GM12875 (cell line): ENCODE measurements around the gene NDUFB11.
A peak's percentile ranks its signal among the peaks of the same experiment; 100 is the strongest.

Experiments
- H3K4me3 ChIP-seq: one replicate; pipeline ENCODE4 v1.5.1; 2011; ENCODE audit warnings: low read depth, low read length, control low read depth
- TF ChIP-seq, protein P1 (sequence below): IDR thresholded peaks from 2 replicates; pipeline ENCODE4 v1.5.1; 2011; ENCODE audit warnings: low read depth, mild to moderate bottlenecking, control low read depth, inconsistent platforms, low read length, moderate library complexity, borderline replicate concordance; ENCODE audit not compliant: insufficient read depth

The NDUFB11 gene

DNA sequence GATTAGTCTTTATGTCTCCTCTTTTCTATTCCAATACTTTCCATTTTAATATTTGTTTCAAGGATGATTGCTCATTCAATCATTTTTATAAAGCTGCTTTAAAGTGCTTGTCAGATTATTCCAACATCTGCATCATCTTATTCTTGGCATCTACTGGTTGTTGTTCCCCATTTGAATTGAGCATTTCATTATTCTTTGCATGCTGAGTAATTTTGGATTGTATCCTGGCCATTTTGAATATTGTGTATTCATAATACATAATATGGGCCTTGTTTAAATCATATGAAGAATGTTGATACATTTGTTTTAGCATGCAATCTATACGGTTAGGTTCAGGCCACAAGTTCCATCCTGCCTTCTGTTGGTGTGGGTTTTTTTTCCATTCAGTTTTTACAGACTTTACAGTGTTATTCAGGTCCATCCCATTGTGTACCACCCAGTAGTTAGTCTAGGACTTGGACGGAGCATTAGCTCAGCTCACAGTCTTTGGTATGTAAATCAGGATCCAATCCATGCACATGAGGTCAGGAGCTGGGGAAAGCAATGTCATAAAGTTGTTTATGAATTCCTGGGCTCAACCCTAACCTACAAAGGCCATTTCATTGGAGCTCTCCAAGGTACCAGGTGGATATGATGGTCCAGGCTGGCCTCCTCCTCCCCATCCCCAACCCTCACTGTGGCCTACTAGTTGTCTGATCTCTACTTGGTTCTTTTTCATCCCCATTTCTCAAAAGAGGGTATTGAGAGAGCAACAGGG is 46.0 kb downstream of the NDUFB11 start:
- TF ChIP-seq, protein P1, sequence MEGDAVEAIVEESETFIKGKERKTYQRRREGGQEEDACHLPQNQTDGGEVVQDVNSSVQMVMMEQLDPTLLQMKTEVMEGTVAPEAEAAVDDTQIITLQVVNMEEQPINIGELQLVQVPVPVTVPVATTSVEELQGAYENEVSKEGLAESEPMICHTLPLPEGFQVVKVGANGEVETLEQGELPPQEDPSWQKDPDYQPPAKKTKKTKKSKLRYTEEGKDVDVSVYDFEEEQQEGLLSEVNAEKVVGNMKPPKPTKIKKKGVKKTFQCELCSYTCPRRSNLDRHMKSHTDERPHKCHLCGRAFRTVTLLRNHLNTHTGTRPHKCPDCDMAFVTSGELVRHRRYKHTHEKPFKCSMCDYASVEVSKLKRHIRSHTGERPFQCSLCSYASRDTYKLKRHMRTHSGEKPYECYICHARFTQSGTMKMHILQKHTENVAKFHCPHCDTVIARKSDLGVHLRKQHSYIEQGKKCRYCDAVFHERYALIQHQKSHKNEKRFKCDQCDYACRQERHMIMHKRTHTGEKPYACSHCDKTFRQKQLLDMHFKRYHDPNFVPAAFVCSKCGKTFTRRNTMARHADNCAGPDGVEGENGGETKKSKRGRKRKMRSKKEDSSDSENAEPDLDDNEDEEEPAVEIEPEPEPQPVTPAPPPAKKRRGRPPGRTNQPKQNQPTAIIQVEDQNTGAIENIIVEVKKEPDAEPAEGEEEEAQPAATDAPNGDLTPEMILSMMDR, result no peak
- H3K4me3 ChIP-seq, result no peak overlapping the region

DNA sequence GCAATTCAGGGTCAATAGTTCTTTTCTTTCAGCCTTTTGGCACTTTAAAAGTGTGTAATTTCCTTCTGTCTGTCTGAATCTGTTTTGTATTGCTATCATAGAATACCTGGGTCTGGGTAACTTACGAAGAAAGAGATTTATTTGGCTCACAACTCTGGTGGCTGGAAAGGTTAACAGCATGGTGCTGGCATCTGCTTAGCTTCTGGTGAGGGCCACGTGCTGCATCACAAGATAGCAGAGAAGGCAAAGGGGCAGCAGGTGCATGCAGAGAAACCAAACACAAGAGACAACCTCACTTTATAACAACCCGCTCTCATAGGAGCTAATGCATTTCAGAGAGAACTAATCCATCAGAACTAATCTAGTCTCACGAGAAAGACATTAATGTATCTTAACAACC is 47.5 kb downstream of the NDUFB11 start:
- H3K4me3 ChIP-seq, result no peak overlapping the region
- TF ChIP-seq, protein P1, result no peak

DNA sequence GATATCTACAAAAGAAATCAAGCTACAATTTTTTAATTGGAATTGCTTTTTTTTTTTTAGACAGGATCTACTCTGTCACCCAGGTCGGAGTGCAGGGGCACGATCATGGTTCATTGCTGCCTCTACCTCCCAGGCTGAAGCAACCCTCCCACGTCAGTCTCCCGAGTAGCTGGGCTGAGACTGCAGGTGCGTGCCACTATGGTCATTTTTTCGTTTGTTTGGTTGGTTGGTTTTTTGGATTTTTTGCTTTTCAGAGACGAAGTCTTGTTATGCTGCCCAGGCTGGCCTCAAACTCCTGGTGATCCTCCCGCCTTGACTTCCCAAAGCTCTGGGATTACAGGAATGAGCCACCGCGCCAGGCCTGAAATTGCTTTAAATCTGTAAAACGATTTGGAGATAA is 50.6 kb downstream of the NDUFB11 start:
- TF ChIP-seq, protein P1, result no peak

DNA sequence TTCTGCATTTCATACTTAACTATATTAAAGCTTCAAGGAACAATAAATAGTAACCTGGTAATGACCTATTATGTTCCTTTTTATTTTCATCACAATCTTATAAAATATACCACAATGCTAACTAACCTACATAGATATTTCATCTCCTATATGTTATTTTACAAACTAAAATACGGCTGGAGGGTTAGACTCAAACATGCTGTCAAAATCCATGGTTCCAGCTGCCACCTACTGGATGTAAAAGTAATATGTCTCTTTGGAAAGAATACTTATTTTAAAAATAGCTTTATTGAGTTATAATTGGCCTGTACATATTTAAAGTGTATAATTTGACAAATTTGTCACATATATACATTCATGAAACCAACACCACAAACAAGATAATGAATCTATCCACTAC is 51.3 kb downstream of the NDUFB11 start:
- TF ChIP-seq, protein P1, result peak; percentile 26; the same call in 1 of the 2 replicates
- H3K4me3 ChIP-seq, result no peak overlapping the region

More for the DNA sequence above, 50.6 kb downstream of the NDUFB11 start:
- H3K4me3 ChIP-seq, result no peak overlapping the region
